Dendritic cell treated with granulocyte-macrophage colony-stimulating factor and Interleukin-4, amounts not matched to agents 40 ng/mL and 50 ng/mL, for 4 days (primary cell): ENCODE data around the gene CMPK2.
A peak's percentile ranks its signal among the peaks of the same experiment; 100 is the strongest.

Source experiments
- H3K27ac Mint-ChIP-seq: one replicate; pipeline ENCODE4 v1.8.0; 2022; ENCODE audit warnings: mild to moderate bottlenecking, mixed read lengths
- H3K27me3 Mint-ChIP-seq: one replicate; pipeline ENCODE4 v1.8.0; 2022; ENCODE audit warnings: mild to moderate bottlenecking, mixed read lengths
- H3K36me3 Mint-ChIP-seq: one replicate; pipeline ENCODE4 v1.8.0; 2022; ENCODE audit warnings: low read depth, mixed read lengths
- H3K4me1 Mint-ChIP-seq: one replicate; pipeline ENCODE4 v1.8.0; 2022; ENCODE audit warnings: low read depth, mixed read lengths
- H3K4me3 Mint-ChIP-seq: one replicate; pipeline ENCODE4 v1.8.0; 2022; ENCODE audit warnings: mild to moderate bottlenecking, moderate library complexity, mixed read lengths
- H3K9me3 Mint-ChIP-seq: one replicate; pipeline ENCODE4 v1.8.0; 2022; ENCODE audit warnings: mixed read lengths
- intact Hi-C: fragments of 100-400 bp; cut with micrococcal nuclease; formaldehyde crosslinking; loops from one replicate; pipeline ENCODE4 v1.15.0; 2022

Gene CMPK2

GRCh38 chr2:6888724-6889123 lies 23.0 kb upstream of the CMPK2 start:
- Mint-ChIP-seq H3K4me3 (no peak overlapping the region), H3K27ac (no peak overlapping the region), H3K4me1 (peaks cover 12% of the 10 kb centered on the region), H3K36me3 (no peaks in the 10 kb centered on the region), H3K27me3 (peaks cover 3% of the 10 kb centered on the region), H3K9me3 (no peaks in the 10 kb centered on the region)
- intact Hi-C loops, result no loop called here

GRCh38 chr2:6887751-6888192 lies 22.1 kb upstream of the CMPK2 start:
- Mint-ChIP-seq H3K27ac (no peak overlapping the region), H3K27me3 (peaks cover 3% of the 10 kb centered on the region), H3K4me3 (no peak overlapping the region)

GRCh38 chr2:6885968-6886367 lies 20.3 kb upstream of the CMPK2 start:
- intact Hi-C loops, result no loop called here
- no peaks in the 10 kb centered on the region for H3K36me3 Mint-ChIP-seq
- peaks cover 3% of the 10 kb centered on the region for H3K27me3 Mint-ChIP-seq
- no peaks in the 10 kb centered on the region for H3K9me3 Mint-ChIP-seq
- H3K4me1 Mint-ChIP-seq, result peaks cover 18% of the 10 kb centered on the region
- no peak overlapping the region for H3K27ac Mint-ChIP-seq
- no peak overlapping the region for H3K4me3 Mint-ChIP-seq

More at GRCh38 chr2:6887751-6888192, 22.1 kb upstream of the CMPK2 start:
- Mint-ChIP-seq H3K4me1 (peaks cover 18% of the 10 kb centered on the region), H3K36me3 (no peaks in the 10 kb centered on the region), H3K9me3 (no peaks in the 10 kb centered on the region)
- intact Hi-C loops, result no loop called here

GRCh38 chr2:6885551-6885950 lies 19.8 kb upstream of the CMPK2 start:
- Mint-ChIP-seq H3K27ac (no peak overlapping the region), H3K36me3 (no peaks in the 10 kb centered on the region), H3K4me3 (no peak overlapping the region), H3K9me3 (no peaks in the 10 kb centered on the region), H3K27me3 (peaks cover 3% of the 10 kb centered on the region), H3K4me1 (peaks cover 18% of the 10 kb centered on the region)
- intact Hi-C loops, result no loop called here

GRCh38 chr2:6883448-6884122 lies 17.9 kb upstream of the CMPK2 start:
- no peaks in the 10 kb centered on the region for H3K36me3 Mint-ChIP-seq
- H3K27me3 Mint-ChIP-seq, result peaks cover 9% of the 10 kb centered on the region
- intact Hi-C loops, result no loop called here
- H3K9me3 Mint-ChIP-seq, result no peaks in the 10 kb centered on the region
- peak overlapping the region; percentile 45 for H3K27ac Mint-ChIP-seq
- H3K4me3 Mint-ChIP-seq, result no peak overlapping the region
- peaks cover 28% of the 10 kb centered on the region for H3K4me1 Mint-ChIP-seq

- intact Hi-C loops, result no loop called here
- peaks cover 42% of the 10 kb centered on the region for H3K4me1 Mint-ChIP-seq
- H3K4me3 Mint-ChIP-seq, result no peak overlapping the region
- no peaks in the 10 kb centered on the region for H3K9me3 Mint-ChIP-seq
- no peak overlapping the region for H3K27ac Mint-ChIP-seq
- peaks cover 12% of the 10 kb centered on the region for H3K27me3 Mint-ChIP-seq
- no peaks in the 10 kb centered on the region for H3K36me3 Mint-ChIP-seq
These were observed 15.8 kb upstream of the CMPK2 start for GRCh38 chr2:6881516-6881915.

GRCh38 chr2:6881046-6881445 lies 15.3 kb upstream of the CMPK2 start:
- no peak overlapping the region for H3K4me3 Mint-ChIP-seq
- peaks cover 12% of the 10 kb centered on the region for H3K27me3 Mint-ChIP-seq
- no peaks in the 10 kb centered on the region for H3K9me3 Mint-ChIP-seq
- no peaks in the 10 kb centered on the region for H3K36me3 Mint-ChIP-seq
- H3K4me1 Mint-ChIP-seq, result peaks cover 42% of the 10 kb centered on the region
- intact Hi-C loops, result no loop called here
- H3K27ac Mint-ChIP-seq, result no peak overlapping the region

GRCh38 chr2:6880200-6880733 lies 14.6 kb upstream of the CMPK2 start:
- peaks cover 12% of the 10 kb centered on the region for H3K27me3 Mint-ChIP-seq
- H3K9me3 Mint-ChIP-seq, result no peaks in the 10 kb centered on the region
- no peaks in the 10 kb centered on the region for H3K36me3 Mint-ChIP-seq
- peak overlapping the region; percentile 6 for H3K27ac Mint-ChIP-seq
- H3K4me3 Mint-ChIP-seq, result no peak overlapping the region
- intact Hi-C loops, result no loop called here
- H3K4me1 Mint-ChIP-seq, result peaks cover 42% of the 10 kb centered on the region

- Mint-ChIP-seq H3K36me3 (no peaks in the 10 kb centered on the region), H3K4me3 (no peak overlapping the region), H3K4me1 (peaks cover 38% of the 10 kb centered on the region), H3K27ac (no peak overlapping the region), H3K27me3 (peaks cover 11% of the 10 kb centered on the region), H3K9me3 (no peaks in the 10 kb centered on the region)
- intact Hi-C loops, result no loop called here
These were observed 13.3 kb upstream of the CMPK2 start for GRCh38 chr2:6879011-6879410.

GRCh38 chr2:6878549-6878948 lies 12.8 kb upstream of the CMPK2 start:
- H3K36me3 Mint-ChIP-seq, result no peaks in the 10 kb centered on the region
- H3K4me3 Mint-ChIP-seq, result peak overlapping the region; percentile 14
- peaks cover 34% of the 10 kb centered on the region for H3K4me1 Mint-ChIP-seq
- H3K9me3 Mint-ChIP-seq, result no peaks in the 10 kb centered on the region
- H3K27ac Mint-ChIP-seq, result no peak overlapping the region
- H3K27me3 Mint-ChIP-seq, result peaks cover 9% of the 10 kb centered on the region
- intact Hi-C loops, result no loop called here

GRCh38 chr2:6877402-6878304 lies 11.9 kb upstream of the CMPK2 start, which contains the start of gene RSAD2:
Gene RSAD2, plus strand, starts transcription at chr2:6877777. Its CDS starts 24 bp downstream, at chr2:6877801.
- H3K4me3 Mint-ChIP-seq, result peak within 1 kb of the TSS; percentile 72
- intact Hi-C loops, result no loop called here
- peaks cover 35% of the 10 kb centered on the region for H3K4me1 Mint-ChIP-seq
- no peaks in the 10 kb centered on the region for H3K36me3 Mint-ChIP-seq
- H3K9me3 Mint-ChIP-seq, result no peaks in the 10 kb centered on the region
- H3K27me3 Mint-ChIP-seq, result peaks cover 9% of the 10 kb centered on the region
- H3K27ac Mint-ChIP-seq, result peak within 1 kb of the TSS; percentile 57

GRCh38 chr2:6876309-6876708 lies 10.6 kb upstream of the CMPK2 start:
- intact Hi-C loops, result no loop called here
- Mint-ChIP-seq H3K4me1 (peaks cover 42% of the 10 kb centered on the region), H3K4me3 (no peak overlapping the region), H3K27ac (no peak overlapping the region), H3K9me3 (no peaks in the 10 kb centered on the region), H3K27me3 (peaks cover 9% of the 10 kb centered on the region), H3K36me3 (no peaks in the 10 kb centered on the region)

GRCh38 chr2:6874032-6874431 lies 8.3 kb upstream of the CMPK2 start:
- Mint-ChIP-seq H3K4me3 (no peak overlapping the region), H3K27me3 (peaks cover 5% of the 10 kb centered on the region), H3K4me1 (peaks cover 42% of the 10 kb centered on the region), H3K9me3 (no peaks in the 10 kb centered on the region), H3K27ac (no peak overlapping the region), H3K36me3 (no peaks in the 10 kb centered on the region)
- intact Hi-C loops, result no loop called here

GRCh38 chr2:6872394-6872793 lies 6.7 kb upstream of the CMPK2 start:
- intact Hi-C loops, result no loop called here
- H3K27me3 Mint-ChIP-seq, result no peaks in the 10 kb centered on the region
- H3K9me3 Mint-ChIP-seq, result no peaks in the 10 kb centered on the region
- H3K27ac Mint-ChIP-seq, result peak overlapping the region; percentile 42
- no peaks in the 10 kb centered on the region for H3K36me3 Mint-ChIP-seq
- no peak overlapping the region for H3K4me3 Mint-ChIP-seq
- H3K4me1 Mint-ChIP-seq, result peaks cover 26% of the 10 kb centered on the region
